Brain pericyte (primary cell): ENCODE results near the gene ACTN4.
"Not testable (repeated sequence)": the region's sequence is repeated elsewhere in the genome, so short reads cannot be mapped to it uniquely, and the experiment has no call there.

Experiments used
- DNase-seq: peaks from one replicate; pipeline ENCODE4 v3.0.0-alpha.2; 2012; ENCODE audit warnings: low read depth, low spot score

Gene ACTN4

DNA sequence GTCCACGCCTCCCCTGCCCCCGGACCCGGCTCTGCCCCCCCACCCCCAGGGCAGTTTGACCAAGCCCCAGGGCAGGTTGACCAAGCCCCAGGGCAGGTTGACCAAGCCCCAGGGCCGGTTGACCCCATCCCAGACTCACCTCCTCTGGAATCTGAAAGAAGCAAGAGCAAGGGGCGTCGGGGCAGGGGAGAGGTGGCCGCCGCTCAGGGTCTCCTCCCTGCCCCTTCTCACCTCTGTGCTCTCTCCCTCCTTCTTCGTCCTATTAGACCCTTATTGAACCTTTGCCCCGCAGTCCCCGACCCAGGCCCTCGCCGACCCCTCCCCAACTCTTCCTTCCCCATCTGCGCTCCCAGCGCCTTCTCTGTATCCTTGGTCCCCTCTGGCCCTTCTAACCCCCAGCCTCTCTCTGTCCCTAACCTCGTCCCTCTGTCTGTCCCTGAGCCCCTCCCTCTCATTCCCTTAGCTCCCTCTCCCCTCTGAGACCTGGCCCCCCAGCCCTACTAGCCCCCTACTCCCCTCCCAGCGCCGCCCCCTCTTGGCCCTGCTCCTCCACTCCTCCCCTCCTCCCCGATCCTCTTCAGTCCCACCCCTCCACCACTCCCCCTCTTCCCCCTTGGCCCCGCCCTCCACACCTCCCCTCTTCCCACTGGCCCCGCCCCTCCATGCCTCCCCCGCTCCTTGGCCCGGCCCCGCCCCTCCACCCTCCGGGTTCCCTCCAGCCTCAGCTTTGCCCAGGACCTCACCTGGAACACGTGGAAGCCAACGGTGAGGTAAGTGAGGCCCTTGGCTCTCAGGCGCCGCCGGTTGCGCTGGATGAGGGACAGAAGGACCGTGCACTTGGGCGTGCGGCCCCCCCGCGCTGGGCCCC is 89.2 kb downstream of the ACTN4 start:
- no peak for DNase-seq

DNA sequence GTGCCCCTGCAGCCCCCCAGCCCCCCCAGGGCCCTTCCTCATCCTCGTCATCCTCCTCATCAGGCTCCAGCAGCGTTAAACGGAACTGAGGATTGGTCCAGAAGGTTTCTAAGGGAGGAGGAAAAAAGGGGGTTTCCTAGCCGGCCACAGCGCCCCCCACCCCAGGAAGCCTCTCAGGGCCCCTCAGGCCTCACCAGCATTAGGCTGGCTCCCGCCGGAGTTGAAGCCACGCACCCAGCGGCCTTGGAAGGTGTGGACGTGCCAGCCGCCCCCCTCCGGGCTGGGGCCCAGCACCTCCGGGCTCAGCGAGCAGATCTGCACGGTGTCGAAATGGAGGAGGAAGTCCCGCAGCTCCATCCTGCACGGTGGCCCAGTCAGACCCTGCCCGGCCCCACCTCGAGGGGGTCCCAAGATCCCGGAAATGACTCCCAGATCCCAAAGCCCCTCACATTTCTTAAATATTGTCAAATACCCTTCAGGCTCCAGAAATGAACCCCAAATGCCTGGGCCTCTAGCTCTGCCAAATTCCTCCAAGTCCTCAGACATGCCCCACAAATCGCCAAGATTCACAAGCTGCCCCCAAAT is 89.9 kb downstream of the ACTN4 start:
- no peak for DNase-seq

DNA sequence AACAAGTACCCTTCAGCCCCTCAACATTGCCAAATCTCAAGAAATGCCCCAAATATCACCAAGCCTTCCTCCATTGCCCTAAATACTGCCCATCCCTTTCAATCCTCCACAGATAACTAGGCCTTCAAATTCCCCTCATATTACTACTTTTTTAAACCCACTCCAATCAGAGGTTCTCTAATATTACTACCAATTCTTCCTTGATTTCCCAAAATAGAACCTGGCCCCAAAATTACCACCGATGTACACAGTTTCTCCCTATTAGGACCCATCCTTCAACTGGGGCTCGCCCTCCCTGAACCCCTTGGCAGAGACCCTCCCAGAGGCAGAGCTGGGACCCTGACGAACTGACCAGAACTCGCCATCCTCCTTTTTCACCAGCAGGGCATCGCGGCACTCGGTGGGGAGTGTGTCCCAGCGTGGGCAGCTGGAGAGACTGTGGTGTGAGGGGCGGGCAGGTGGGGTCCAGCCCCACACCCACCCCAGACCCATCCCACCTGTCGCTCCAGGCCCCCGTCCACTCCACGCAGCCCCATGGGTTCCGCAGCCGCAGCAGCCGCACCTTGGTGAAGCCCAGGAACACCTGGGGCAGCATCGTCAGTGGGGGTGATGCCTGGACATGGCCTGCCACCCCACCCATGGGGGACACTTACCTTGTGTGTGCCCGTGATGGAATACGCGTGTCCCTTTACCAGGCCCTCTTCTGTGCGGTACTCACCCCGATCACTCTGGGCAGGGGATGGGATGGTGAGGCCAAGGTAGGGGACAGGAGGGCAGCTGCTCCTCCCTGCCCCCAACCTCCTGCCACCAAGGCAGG is 90.7 kb downstream of the ACTN4 start:
- no peak for DNase-seq

DNA sequence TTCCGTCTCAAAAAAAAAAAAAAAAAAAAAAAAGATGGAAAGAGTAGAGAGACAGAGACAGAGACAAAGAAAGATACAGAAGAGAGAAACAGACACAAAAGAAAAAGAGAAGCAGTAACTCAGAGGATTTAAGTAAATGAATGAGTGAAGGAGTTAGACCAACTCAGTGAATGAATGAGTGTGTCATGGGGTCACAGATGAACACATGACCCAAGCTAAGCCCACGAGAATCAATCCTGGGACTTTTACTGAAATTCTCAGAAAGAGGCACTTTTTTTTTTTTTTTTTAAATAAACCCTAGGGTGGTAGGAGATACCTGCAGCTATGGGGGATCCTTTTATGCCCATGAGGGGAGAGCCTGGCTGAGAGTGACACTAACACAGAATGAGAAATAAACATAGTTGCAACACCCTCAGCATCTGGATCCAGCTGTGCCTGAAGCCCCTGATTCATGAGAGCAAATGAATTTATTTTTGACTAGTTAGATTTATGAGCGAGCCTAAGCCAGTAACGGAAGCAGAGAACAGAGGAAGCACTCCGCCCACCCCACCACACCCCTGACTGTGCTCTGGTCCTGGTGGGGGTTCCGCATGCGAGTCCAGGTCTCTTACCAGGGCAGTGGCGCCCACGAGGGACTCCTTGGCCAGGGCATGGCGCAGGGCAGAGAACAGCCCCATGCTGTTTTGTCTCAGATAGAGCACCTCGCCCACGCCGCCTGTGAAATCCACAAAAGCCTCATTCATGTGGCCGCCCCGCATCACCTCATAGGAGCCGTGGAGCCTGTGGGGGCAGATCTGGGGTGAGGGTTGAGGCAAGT is 92.2 kb downstream of the ACTN4 start:
- no peak for DNase-seq

DNA sequence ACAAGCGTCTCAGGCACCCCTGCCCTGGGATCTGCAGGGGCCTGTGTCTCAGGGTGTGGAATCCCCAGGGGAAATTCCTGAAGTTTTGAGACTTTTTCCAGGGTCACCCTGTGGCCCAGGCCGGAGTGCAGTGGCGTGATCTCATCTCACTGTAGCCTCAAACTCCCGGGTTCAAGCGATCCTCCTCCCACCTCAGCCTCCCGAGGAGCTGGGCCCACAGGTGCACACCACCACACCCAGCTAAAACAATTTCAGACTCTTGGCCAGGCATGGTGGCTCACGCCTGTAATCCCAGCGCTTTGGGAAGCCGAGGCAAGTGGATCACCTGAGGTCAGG is 92.8 kb downstream of the ACTN4 start:
- DNase-seq, result no peak

DNA sequence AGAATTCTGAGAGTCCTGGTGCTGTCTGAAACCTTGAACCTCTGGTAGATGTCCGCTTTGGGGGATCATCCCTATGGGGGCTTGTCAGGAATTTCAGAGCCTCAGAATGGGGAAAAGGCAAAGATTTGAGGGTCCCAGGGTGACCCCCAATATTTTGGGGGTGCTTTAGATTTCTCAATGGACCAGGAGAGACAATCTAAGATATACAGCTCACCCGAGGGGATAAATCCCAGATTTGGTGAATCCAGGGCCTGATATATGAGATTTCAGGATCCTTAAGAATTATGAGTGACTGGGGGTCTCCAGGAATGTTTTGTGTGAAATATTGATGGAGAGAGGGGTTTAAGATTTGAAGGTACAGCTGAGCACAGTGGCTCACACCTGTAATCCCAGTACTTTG is 93.5 kb downstream of the ACTN4 start:
- DNase-seq, result no peak

DNA sequence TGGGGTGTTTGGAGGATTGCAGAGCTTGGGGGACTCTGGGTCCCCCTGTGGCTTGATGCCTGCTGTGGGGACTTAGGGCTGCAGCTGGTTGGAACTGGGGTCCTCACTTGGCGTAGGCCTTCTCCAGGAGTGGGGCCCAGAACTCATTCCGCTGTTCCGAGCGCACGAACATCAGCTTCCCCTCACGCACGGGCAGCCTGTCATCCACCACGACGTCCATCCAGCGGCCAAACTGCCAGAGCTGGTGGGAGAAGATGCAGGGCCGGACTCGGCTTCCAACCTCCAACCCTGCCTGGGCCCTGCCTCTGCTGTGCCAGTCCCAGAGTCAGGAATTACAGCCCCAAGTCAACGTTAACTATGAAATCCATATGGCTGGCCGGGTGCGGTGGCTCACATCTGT is 94.2 kb downstream of the ACTN4 start:
- no peak for DNase-seq

DNA sequence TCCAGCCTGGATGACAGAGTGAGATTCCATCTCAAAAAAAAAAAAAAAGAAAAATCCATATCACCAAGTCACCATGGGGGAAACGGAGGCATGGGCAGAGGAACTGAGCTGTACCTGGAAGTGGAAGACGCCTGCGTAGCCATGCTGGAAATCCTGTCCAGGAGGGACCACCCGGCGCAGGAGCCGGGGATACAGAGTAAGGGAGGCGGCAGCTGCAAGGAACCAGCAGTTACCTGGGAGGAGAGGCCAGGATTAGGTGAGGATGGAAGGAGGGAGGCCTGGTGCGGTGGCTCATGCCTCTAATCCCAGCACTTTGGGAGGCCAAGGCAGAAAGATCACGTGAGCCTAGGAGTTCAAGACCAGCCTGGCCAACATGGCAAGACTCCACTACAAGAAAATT is 94.8 kb downstream of the ACTN4 start:
- no peak for DNase-seq

DNA sequence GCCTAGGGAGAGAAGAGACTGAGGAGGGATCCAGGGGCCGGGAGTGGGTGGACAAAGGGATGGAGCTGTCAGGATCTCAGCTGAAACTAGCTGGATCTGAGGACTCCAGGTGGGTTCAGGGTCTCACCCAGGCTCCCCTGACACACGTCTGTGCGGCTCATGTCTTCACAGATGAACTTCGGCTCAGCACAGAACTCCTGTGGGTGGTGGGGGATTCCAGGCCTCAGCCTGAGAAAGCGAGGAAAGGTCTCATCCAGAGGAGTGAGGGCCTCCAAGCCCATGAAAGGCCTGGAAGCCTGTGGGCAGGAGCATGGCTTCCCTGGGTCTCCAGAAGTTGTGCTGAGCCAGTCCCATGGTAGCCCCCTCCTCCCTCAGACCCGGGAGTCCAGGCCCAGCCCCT is 95.5 kb downstream of the ACTN4 start:
- DNase-seq, result no peak

DNA sequence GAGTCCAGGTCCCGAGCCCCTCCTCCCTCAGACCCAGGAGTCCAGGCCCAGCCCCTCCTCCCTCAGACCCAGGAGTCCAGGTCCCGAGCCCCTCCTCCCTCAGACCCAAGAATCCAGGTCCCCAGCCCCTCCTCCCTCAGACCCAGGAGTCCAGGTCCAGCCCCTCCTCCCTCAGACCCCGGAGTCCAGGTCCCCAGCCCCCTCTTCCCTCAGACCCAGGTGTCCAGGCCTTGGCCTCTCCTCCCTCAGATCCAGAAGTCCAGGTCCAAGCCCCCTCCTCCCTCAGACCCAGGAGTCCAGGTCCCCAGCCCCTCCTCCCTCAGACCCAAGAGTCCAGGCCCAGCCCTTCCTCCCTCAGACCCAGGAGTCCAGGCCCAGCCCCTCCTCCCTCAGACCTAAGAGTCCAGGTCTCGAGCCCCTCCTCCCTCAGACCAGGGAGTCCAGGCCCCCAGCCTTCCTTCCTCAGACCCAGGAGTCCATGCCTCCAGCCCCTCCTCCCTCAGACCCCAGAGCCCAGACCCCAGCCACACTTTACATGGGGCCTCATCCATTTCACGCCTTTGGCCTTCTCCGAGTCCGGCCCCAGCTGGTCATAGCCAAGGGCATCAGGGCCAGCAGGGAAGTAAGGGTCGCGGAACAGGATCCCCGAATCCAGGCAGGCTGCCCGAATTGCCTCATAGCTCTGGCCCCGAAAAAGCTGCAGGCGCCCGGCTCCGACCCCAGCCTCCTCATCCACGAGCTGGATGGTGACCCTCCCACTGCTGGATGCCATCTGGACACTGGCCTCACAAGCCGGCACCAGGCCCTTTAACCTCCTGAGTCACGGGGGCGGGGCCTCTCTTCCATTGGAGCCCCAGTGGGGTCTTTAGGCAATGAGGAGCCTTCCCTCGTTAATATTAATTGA is 96.2 kb downstream of the ACTN4 start:
- no peak for DNase-seq

DNA sequence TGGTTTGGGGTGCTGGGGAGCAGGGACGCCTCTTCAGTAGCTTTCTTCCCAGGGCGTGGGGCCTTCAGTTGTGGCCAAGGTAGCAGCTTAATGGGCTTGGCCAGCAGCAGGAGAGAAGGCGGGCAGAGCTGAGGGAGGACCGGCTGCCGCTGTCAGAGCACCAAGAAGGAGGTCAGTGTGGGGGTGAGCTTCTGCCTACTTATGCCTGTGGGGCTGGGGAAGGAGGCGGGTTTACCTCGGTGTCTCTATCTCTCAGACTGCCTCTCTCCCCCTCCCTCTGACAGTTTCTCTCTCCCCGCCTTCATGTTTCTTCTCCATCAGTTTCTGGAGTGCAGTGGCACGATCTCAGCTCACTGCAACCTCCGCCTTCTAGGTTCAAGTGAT is 96.8 kb downstream of the ACTN4 start, which contains the start of gene CAPN12:
Gene CAPN12, minus strand, starts transcription at position 177 of the 384 bp plus-strand sequence. CDS start 309 bp downstream, outside the sequence.
- no peak for DNase-seq

DNA sequence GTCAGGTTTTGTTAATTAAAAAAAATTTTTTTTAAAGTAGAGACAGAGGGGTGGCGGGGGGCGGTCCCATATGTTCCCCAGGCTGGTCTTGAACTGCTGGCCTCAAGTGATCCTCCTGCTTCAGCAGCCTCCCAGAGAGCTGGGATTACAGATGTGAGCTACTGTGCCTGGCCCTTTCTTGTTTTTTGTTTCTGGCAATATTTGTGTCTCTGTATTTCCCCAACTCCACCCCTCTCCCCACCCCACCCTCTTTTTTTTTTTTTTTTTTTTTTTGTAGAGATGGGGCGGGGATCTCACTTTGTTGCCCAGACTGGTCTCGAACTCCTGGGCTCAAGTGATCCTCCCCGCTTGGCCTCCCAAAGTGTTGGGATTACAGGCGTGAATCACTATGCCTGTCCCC is 97.4 kb downstream of the ACTN4 start:
- no peak for DNase-seq

DNA sequence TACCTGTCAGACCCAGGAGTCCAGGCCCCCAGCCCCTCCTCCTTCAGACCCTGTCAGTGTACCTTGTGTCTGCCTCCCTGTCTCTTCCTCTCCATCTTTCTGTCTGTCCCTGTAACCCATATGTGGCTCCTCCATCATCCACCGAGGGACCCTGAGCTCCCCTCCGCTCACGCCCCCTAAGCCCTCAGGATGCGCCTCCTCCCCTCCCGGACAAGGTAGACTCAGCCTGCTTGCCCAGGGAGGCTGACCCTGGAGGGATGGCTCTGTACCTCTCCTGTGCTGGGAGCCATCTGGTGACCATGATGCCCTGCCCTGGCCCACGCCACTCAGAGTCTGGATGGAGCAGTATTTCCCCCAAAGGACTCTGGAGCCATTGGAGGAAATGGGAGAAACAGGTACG is 97.9 kb downstream of the ACTN4 start:
- DNase-seq, result no peak

DNA sequence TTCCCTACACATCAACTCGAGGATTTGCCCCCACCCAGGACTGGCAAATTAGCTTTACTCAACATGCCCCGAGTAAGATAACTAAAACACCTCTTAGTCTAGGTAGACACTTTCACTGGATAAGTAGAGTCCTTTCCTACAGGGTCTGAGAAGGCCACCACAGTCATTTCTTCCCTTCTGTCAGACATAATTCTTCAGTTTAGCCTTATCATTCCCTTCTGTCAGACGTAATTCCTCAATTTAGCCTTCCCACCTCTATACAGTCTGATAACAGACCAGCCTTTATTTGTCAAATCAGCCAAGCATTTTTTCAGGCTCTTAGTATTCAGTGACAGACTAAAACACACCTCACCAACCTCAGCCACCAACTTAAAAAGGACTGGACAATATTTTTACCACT is 106.3 kb downstream of the ACTN4 start:
- not testable (repeated sequence) for DNase-seq

DNA sequence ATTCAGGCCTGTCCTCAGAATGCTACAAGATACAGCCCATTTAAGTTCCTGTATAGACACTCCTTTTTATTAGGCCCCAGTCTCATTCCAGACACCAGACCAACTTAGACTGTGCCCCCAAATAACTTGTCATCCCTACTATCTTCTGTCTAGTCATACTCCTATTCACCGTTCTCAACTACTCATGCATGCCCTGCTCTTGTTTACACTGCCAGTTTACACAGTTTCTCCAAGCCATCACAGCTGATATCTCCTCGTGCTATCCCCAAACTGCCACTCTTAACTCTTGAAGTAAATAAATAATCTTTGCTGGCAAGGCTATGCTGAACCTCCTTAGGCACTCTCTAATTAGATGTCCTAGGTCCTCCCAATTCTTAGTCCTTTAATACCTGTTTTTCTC is 106.7 kb downstream of the ACTN4 start:
- DNase-seq, result not testable (repeated sequence)

DNA sequence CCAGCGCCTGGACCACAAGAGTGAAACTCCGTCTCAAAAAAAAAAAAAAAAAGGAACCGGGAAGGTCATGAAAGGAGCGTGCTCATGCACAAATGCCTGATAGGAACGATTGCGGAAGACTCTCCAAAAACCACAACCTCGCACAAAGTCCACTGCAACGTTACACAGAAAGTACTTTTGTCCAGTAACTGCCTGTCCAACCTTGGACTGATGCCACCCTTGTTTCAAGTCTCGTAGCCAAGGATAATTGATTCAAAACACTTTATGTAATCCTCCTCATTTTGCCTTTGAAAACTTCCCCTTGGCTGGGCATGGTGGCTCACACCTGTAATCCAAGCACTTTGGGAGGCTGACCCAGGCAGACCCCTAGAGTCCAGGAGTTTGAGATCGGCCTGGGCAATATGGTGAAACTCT is 112.1 kb downstream of the ACTN4 start:
- DNase-seq, result no peak

DNA sequence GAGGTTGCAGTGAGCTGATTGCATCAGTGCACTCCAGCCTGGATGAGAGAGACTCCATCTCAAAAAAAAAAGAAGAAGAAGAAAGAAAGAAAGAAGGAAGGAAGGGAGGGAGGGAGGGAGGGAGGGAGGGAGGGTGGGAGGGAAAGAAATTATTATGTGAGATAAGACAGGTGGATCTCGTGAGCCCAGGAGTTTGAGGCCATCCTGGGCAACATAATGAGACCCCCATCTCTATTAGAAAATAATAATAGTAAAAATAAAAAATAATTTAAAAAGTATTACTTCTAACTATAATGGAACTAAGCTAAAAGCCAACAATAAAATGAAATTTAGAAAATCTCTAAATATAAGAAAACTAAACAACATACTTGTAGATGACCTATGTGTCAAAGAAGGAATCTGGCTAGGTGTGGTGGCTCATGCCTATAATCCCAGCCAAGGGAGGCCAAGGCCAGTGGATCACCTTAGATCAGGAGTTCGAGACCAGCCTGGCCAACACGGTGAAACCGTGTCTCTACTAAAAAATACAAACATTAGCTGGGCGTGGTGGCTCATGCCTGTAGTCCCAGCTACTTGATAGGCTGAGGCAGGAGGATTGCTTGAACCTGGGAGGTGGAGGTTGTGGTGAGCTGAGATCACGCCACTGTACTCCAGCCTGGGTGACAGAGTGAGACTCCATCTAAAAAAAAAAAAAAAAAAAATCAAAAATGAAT is 113.5 kb downstream of the ACTN4 start:
- DNase-seq, result not testable (repeated sequence)

DNA sequence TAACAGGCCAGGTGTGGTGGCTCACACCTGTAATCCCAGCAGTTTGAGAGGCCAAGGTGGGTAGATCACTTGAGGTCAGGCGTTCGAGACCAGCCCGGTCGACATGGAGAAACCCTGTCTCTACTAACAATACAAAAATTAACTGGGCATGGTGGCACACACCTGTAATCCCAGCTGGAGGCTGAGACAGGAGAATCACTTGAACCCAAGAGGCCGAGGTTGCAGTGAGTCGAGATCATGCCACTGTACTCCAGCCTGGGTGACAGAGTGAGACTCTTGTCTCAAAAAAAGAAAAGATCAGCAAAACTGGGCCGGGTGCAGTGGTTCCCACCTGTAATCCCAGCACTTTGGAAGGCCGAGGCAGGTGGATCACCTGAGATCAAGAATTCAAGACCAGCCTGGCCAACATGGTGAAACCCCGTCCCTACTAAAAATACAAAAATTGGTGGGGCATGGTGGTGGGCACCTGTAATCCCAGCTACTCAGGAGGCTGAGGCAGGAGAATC is 114.5 kb downstream of the ACTN4 start:
- not testable (repeated sequence) for DNase-seq

DNA sequence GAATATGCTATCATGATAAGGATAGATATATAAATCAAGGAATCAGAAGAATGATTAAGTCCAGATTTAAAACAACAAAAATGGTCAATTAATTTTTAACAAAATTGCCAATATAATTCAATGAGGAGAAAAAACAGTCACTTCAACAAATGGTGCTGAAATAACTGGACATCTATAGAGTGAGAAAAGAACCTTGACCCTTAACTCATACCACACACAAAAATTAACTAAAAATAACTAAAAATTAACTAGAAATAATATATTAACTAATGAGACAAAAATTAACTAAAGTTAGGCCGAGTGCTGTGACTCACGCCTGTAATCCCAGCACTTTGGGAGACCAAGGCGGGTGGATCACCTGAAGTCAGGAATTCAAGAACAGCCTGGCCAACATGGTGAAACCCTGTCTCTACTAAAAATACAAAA is 116.4 kb downstream of the ACTN4 start:
- no peak for DNase-seq

DNA sequence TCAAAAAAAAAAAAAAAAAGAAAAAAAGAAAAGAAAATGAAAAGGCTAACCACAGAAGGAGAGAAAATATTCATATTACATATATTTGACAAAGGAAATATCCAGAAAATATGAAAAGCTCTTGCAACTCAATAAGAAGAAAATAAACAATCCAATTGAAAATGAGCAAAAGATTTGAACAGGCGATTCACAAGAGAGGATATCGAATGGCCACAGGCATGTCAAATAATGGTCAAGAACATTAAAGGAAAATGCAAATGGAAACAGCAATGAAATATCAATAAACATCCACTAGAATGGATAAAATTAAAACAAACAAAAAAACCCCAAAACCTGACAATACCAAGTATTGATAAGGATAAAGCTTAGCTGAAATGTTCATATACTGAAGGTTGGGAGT is 117.8 kb downstream of the ACTN4 start:
- DNase-seq, result no peak
